ENCODE data around the gene SPTBN4. TPM values are rescaled to one million over a fixed set of nuclear protein-coding genes. Genes with fewer than 3 reads are reported as not detected.
"Not testable (repeated sequence)": the region's sequence is repeated elsewhere in the genome, so short reads cannot be mapped to it uniquely, and the experiment has no call there.

The SPTBN4 gene
- total RNA-seq, 1 donor from 2014 or later: 1.5 TPM

GRCh38 chr19:40539070-40539469 is 72.3 kb downstream of the SPTBN4 start:
- ATAC-seq (no peak), DNase-seq (no peak)
- Histone ChIP-seq H3K9me3 (no peaks in the 10 kb centered on the region), H3K4me1 (no peaks in the 10 kb centered on the region), H3K27me3 (no peaks in the 10 kb centered on the region), H3K4me3 (no peak overlapping the region), H3K27ac (no peak overlapping the region), H3K36me3 (no peaks in the 10 kb centered on the region)
- no peak for TF ChIP-seq CTCF (IDR thresholded peaks at IDR 0.05)
- intact Hi-C loops (cut with DNase I): no loop called here

GRCh38 chr19:40542202-40542859 is 75.5 kb downstream of the SPTBN4 start:
- Histone ChIP-seq H3K4me1 (no peaks in the 10 kb centered on the region), H3K4me3 (no peak overlapping the region), H3K27me3 (no peaks in the 10 kb centered on the region), H3K36me3 (no peaks in the 10 kb centered on the region), H3K9me3 (no peaks in the 10 kb centered on the region), H3K27ac (no peak overlapping the region)
- TF ChIP-seq CTCF (IDR thresholded peaks at IDR 0.05): no peak
- DNase-seq: peak; percentile 80
- intact Hi-C loops (cut with DNase I): no loop called here
- ATAC-seq: peak; percentile 64

GRCh38 chr19:40543029-40543597 is 76.3 kb downstream of the SPTBN4 start:
- Histone ChIP-seq H3K36me3 (no peaks in the 10 kb centered on the region), H3K9me3 (no peaks in the 10 kb centered on the region), H3K4me1 (no peaks in the 10 kb centered on the region), H3K27ac (no peak overlapping the region), H3K4me3 (no peak overlapping the region), H3K27me3 (no peaks in the 10 kb centered on the region)
- intact Hi-C loops (cut with DNase I): no loop called here
- ATAC-seq (no peak), DNase-seq (no peak)
- no peak for TF ChIP-seq CTCF (IDR thresholded peaks at IDR 0.05)

GRCh38 chr19:40546153-40546841 is 79.5 kb downstream of the SPTBN4 start:
- intact Hi-C loops (cut with DNase I); H3K4me3 ChIP-seq; H3K36me3 ChIP-seq; DNase-seq; ATAC-seq; H3K9me3 ChIP-seq; H3K27ac ChIP-seq; H3K4me1 ChIP-seq: not testable (repeated sequence)
- H3K27me3 ChIP-seq: peaks cover 22% of the 10 kb centered on the region

GRCh38 chr19:40547190-40547589 is 80.4 kb downstream of the SPTBN4 start:
- DNase-seq; H3K27ac ChIP-seq; H3K9me3 ChIP-seq; ATAC-seq; H3K4me3 ChIP-seq; H3K4me1 ChIP-seq; intact Hi-C loops (cut with DNase I); H3K36me3 ChIP-seq: not testable (repeated sequence)
- peaks cover 28% of the 10 kb centered on the region for H3K27me3 ChIP-seq

GRCh38 chr19:40547836-40548235 is 81.0 kb downstream of the SPTBN4 start:
- no peak overlapping the region for H3K4me3 ChIP-seq
- H3K4me1 ChIP-seq: no peaks in the 10 kb centered on the region
- H3K36me3 ChIP-seq: no peaks in the 10 kb centered on the region
- no peak overlapping the region for H3K27ac ChIP-seq
- no peaks in the 10 kb centered on the region for H3K9me3 ChIP-seq
- peaks cover 35% of the 10 kb centered on the region for H3K27me3 ChIP-seq
- ATAC-seq (no peak), DNase-seq (no peak)
- intact Hi-C loops (cut with DNase I): no loop called here
- TF ChIP-seq CTCF (IDR thresholded peaks at IDR 0.05): no peak
